HG03342 (cell line): Measurements from ENCODE around the gene PRKAR1B.
"Not testable (repeated sequence)": the region's sequence is repeated elsewhere in the genome, so short reads cannot be mapped to it uniquely, and the experiment has no call there.

Experiments used
- ATAC-seq: cut with Tn5 transposase; IDR thresholded peaks from one replicate; pipeline ENCODE4 v1.9.1; 2021; ENCODE audit warnings: mild to moderate bottlenecking, moderate library complexity; ENCODE audit not compliant: unreplicated experiment

PRKAR1B gene

DNA sequence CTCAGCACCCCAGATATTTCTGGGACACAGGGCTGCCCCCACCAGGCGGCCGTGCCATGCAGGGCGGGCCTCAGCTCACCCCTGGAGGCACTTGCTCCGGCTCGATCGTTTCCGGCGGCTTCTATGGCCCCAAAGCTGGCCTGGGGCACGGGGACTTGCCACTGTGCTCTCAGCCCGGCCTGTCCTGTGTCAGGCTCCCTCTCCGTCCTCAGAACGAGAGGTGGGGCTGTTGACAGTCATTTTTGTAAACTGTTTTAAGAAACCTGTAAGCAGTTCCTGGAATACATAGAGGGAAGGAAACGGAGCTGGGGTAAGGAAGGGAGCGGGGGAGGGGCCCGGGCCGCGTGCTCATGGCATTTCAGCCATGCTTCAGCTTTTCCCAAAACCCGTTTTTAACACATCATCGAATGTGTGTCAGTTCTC lies 30.7 kb upstream of the PRKAR1B start:
- ATAC-seq: no peak

DNA sequence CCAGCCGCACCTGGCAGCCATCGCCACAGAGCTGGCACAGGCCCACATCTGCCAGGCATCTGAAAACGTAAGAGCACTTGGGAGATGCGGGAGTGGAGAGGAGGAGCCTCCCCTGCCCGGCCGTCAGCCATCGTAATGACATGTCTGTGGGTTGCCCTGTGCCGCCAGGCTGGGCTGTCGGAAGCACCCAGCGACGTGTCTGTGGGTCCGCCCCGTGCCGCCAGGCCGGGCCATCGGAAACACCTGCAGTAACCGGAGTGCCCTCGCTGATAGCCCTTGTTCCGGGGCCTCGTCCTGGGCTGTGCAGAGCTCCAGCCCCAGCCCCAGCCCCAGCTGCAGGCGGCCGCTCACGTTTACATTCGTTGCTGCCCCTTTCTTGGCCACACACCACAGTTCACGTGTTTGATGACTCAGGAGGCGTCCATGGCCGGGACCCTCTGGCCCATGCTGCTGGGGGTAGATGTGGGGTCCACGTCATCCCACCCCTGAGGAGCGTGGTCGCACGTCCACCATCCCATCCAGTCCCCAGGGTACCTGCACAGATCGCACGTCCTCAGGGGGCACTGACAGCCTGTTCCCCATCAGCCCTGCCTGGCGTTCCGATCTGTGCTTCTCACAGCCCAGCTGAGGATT lies 30.0 kb upstream of the PRKAR1B start:
- ATAC-seq: no peak

DNA sequence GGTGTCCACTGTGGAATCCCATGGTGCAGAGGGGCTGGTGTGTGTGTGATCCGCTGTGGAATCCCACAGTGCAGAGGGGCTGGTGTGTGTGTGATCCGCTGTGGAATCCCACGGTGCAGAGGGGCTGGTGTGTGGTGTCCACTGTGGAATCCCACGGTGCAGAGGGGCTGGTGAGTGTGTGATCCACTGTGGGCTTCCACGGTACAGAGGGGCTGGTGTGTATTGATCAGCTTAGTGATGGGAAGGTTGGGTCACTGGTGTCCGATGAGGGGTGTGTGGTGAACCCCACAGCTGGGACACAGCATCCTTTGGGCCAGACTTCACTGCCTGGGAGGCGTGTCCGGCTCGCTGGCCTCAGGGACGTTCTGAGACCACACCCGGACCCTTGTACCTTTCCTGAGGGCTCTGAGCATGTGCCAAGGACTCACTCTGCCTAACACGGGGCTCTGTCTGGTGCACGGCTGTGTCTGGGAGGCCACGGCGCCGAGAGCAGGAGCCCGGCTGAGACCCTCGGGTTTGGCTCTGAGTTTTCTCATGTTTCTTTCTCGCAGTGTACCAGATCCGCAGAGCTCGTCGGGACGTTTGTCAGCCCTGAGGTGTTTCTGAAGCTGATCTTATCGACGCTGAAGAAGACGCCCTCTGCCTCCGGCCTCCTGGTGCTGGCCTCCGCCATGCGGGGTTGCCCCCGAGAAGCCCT lies 29.3 kb upstream of the PRKAR1B start:
- no peak for ATAC-seq

GRCh38 chr7:755413-755805 lies 28.3 kb upstream of the PRKAR1B start:
- no peak for ATAC-seq

DNA sequence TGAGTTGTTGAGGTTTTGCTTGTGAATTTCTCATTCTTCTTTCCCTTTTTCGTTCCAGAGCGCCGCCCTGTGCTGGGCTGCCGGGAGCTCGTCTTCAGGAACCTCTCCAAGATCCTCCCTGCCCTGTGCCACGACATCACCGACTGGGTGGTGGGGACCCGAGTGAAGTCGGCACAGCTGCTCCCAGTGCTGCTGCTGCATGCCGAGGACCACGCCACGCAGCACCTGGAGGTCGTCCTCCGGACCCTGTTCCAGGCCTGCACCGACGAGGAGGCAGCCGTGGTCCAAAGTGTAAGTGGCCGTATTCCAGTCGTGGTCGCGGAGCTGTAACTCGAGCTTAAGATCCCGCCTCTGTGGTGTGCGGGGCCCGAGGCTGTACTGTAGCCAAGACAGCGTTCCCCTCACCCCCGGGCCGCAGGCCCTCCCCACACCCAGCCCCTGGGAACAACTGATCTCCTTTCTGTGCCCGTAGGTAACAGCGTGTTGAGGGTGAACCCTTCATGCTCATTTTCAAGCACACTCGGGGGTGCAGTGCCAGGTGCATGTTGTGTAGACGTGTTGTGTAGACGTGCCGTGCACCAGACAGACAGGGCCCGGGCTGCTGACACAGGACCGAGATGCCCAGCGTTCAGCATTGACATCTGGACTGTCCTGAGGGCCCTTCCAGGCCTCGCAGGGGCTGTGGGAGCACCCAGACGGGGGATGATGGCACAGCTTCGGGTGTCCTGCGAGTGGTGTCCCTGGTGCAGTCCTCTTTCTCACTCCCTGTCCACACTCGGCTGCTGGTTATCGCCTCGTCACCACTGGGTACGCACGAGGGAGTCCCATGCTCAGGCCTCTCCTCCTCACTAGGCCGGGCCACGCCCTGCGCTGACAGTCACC lies 27.7 kb upstream of the PRKAR1B start:
- ATAC-seq: no peak

- no peak for ATAC-seq
Observed at GRCh38 chr7:753190-753589, 26.1 kb upstream of the PRKAR1B start.

DNA sequence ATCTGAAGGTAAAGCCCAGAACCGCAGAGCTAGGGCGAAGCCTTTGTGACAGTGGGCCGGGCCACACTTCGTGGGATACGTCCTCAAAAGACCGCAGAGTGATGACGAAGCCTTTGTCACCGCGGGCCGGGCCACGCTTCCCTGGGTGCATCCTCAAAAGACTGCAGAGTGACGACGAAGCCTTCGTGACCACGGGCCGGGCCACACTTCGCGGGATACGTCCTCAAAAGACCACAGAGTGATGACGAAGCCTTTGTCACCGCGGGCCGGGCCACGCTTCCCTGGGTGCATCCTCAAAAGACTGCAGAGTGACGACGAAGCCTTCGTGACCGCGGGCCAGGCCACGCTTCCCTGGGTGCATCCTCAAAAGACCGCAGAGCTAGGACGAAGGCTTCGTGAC lies 25.2 kb upstream of the PRKAR1B start:
- ATAC-seq: not testable (repeated sequence)

DNA sequence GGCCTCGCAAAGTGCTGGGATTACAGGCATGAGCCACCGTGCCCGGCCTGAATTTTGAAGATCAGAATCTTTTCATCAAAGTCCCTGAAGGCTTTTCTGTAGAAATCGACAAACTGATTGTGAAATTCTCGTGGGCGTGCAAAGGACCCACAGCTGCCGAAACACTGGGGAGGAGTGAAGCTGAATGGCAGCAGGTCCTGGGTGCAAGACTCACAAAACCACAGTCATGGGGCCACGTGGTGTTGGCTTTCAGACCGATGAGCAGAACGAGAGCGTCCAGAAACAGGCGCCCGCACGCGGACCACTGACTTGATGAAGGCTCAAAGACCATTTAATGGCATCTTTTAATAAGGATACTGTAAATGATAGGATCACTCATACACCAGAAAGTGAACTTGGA lies 24.7 kb upstream of the PRKAR1B start:
- no peak for ATAC-seq

DNA sequence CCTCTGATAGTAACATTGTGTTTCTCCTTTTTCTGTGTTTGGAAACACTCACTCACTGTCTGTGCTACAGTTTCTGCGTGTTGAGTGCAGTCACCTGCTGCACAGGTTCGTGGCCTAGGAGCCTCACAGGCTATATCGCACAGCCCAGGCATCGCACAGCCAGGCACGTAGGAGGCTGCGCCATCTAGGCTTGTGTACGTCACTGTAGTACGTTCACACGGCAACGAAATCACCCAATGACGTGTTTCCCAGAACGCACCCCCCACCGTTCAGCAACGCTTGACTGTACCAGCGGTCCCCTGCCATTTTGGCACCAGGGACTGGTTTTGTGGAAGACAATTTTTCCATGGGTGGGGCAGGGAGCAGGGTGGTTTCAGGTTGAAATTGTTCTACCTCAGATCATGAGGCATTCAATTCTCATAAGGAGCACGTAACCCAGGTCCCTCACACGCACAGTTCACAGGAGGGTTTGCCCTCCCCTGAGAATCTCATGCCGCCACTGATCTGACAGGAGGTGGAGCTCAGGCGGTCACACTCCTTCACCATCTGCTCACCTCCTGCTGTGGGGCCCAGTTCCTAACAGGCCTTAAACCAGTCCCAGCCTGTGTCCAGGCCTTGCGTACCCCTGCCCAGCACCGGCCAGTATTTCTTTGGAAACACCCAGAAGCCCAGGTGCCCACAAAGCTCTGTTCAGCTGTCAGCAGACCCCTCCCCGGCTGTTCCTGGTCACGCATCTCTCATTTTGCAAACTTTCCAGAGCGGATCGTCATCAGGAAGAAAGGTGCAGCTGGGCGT lies 23.2 kb upstream of the PRKAR1B start:
- ATAC-seq: no peak

GRCh38 chr7:749140-749551 lies 22.1 kb upstream of the PRKAR1B start:
- ATAC-seq: no peak

- ATAC-seq: no peak
Observed at GRCh38 chr7:748446-748845, 21.4 kb upstream of the PRKAR1B start.

DNA sequence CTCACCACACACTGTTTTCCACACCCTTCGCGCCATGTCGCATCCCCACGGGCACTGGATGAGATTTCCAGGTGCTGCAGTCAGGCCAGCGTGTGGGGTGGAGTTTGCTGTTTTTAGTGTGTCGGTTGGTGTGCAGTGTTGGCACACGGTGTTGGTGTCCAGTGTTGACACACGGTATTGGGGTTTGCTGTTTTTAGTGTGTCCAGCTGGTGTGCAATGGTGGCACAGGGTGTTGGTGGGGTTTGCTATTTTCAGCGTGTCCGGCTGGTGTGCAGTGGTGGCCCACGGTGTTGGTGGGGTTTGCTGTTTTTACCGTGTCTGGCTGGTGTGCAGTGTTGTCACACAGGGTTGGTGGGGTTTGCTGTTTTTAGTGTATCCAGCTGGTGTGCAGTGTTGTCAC lies 20.1 kb upstream of the PRKAR1B start:
- no peak for ATAC-seq

GRCh38 chr7:746155-747061 lies 19.3 kb upstream of the PRKAR1B start:
- ATAC-seq: no peak

DNA sequence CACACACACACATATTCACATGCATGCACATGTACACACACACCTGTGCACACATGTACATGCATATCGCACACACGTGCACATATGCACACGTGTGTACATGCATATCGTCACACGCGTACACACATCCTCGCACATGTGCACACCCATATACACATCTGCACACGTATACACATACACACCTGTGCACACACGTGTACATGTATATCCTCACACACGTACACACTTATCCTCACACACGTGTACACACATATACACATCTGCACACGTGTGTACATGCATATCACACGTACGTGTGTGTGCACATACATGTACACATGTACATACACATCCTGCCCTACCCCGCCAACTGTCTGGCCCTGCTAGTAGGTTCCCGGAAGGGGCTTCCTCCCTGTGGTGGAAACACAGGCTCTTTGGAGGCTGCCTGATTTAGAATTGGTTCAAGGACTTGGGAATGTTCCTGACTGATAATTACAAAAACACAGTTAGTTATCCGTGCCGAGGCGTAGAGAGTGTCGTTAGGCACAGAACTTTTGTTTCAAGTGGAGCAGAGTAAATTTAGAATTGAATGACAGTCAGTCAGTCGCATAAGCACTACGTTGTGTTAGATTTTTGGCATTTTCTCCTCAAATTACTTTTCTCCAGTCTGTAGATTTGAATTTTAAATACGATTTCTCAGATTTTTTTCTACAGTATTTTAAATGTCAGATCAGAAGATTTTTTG lies 18.5 kb upstream of the PRKAR1B start:
- ATAC-seq: no peak

DNA sequence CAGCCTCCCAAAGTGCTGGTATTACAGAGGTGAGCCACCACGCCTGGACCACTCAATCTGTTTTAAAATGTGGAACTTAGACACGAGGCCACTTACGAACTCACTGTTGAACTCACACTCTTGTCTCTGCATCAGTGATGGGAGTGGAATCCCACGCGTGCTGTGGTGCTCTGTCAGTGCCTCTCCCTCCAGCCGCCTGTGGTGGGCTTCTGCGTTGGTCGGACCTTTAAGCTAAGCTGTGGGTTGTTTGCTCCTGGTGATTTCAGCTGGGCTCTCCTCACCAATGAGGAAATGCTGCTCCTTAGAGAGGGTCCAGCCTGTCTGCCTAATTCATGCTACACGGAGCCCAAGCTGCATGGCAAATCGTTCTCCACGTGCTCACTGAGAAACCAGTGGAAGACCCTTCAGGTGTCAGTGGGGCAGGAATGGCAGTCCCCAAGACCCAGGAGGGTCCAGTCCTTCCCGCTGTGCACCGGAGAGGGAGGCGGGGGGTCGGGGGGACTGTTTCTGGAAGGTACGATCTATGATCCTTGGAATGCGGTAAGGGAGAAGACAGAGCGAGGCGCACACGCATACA lies 17.9 kb upstream of the PRKAR1B start:
- ATAC-seq: no peak

DNA sequence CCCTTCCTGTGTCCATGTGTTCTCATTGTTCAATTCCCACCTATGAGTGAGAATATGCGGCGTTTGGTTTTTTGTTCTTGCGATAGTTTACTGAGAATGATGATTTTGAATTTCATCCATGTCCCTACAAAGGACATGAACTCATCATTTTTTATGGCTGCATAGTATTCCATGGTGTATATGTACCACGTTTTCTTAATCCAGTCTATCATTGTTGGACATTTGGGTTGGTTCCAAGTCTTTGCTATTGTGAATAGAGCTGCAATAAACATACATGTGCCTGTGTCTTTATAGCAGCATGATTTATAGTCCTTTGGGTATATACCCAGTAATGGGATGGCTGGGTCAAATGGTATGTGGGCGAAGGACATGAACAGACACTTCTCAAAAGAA lies 17.0 kb upstream of the PRKAR1B start:
- ATAC-seq: not testable (repeated sequence)

DNA sequence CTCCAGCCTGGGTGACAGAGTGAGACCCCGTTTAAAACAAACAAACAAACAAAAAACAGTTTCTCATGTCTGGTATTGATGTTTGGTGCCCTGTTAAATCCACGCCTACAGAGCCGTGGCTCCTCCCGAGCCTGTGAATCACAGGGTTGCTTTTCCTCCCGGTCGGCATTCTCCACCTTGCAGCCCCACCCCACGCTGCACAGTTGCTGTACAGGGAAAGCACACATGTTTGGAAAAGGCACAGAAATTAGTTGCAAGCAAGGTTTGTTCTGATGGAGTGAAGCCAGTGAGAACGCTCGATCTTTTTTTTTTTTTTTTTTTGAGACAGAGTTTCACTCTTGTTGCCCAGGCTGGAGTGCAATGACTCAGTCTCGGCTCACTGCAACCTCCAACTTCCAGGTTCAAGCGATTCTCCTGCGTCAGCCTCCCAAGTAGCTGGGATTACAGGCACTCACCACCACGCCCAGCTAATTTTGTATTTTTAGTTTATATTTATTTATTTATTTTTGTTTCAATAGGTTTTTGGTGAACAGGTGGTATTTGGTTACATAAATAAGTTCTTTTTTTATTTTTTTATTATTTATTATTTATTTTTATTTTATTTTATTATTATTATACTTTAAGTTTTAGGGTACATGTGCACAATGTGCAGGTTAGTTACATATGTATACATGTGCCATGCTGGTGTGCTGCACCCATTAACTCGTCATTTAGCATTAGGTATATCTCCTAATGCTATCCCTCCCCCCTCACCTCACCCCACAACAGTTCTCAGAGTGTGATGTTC lies 16.5 kb upstream of the PRKAR1B start:
- ATAC-seq: not testable (repeated sequence)

DNA sequence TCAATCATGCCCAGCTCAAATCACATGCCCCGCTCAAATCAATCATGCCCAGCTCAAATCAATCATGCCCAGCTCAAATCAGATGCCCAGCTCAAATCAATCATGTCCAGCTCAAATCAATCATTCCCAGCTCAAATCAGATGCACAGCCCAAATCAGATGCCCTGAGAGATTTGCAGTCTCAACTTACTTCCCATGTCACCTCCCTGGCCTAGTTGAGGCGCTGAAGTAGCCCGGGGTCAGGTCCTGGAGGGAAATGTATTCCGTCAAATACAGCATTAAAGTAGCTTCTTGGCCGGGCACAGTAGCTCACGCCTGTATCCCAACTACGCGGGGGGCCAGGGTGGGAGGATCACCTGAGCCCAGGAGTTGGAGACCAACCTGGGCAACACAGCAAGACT lies 15.7 kb upstream of the PRKAR1B start:
- ATAC-seq: no peak
